SK-N-SH treated with all-trans-retinoic acid at 6 μM for 48 hours (cell line): Measurements from ENCODE around the gene SLC2A6.

Experiments used
- ATAC-seq: fragments of 200-7000 bp; cut with Tn5 transposase; 3 replicates; pipeline ENCODE4 v1.9.1; 2020; ENCODE audit warnings: mild to moderate bottlenecking, moderate library complexity
- ARNTL ChIP-seq: fragments of 450-650 bp; formaldehyde crosslinking; IDR thresholded peaks from 2 replicates; pipeline ENCODE4 v1.5.0; 2020; ENCODE audit warnings: low read depth, mild to moderate bottlenecking, moderate library complexity, borderline replicate concordance
- BACH2 ChIP-seq: fragments of 250-450 bp; sonication (Bioruptor Pico); IDR thresholded peaks from 2 replicates; pipeline ENCODE4 v1.9.0; 2021; ENCODE audit warnings: mild to moderate bottlenecking, borderline replicate concordance
- CSDC2 ChIP-seq: fragments of 250-450 bp; sonication (Bioruptor Pico); IDR thresholded peaks from 2 replicates; pipeline ENCODE4 v1.5.0; 2020; ENCODE audit warnings: mild to moderate bottlenecking, moderate library complexity
- GLIS3 ChIP-seq: fragments of 250-450 bp; sonication (Bioruptor Pico); IDR thresholded peaks from 2 replicates; pipeline ENCODE4 v1.5.0; 2020; ENCODE audit warnings: mild to moderate bottlenecking, moderate library complexity
- ISL1 ChIP-seq: fragments of 250-450 bp; sonication (Bioruptor Pico); IDR thresholded peaks from 2 replicates; pipeline ENCODE4 v2.1.2; 2022; ENCODE audit warnings: mild to moderate bottlenecking, moderate library complexity
- OSR1 ChIP-seq: fragments of 250-450 bp; sonication (Bioruptor Pico); IDR thresholded peaks from 2 replicates; pipeline ENCODE4 v1.8.0; 2022; ENCODE audit warnings: moderate library complexity, mild to moderate bottlenecking, inconsistent platforms
- PPARA ChIP-seq: fragments of 250-450 bp; sonication (Bioruptor Pico); IDR thresholded peaks from 2 replicates; pipeline ENCODE4 v1.5.0; 2020; ENCODE audit warnings: mild to moderate bottlenecking, borderline replicate concordance
- RARB ChIP-seq: fragments of 250-450 bp; sonication (Bioruptor Pico); IDR thresholded peaks from 2 replicates; pipeline ENCODE4 v1.8.0; 2021; ENCODE audit warnings: mild to moderate bottlenecking, moderate library complexity
- SNAI2 ChIP-seq: fragments of 250-450 bp; sonication (Bioruptor Pico); IDR thresholded peaks from 2 replicates; pipeline ENCODE4 v1.5.0; 2020; ENCODE audit warnings: mild to moderate bottlenecking, moderate library complexity
- TCF4 ChIP-seq: fragments of 250-450 bp; sonication (Bioruptor Pico); IDR thresholded peaks from 2 replicates; pipeline ENCODE4 v1.8.0; 2021; ENCODE audit warnings: mild to moderate bottlenecking, moderate library complexity, borderline replicate concordance
- TOX ChIP-seq: fragments of 250-450 bp; sonication (Bioruptor Pico); IDR thresholded peaks from 2 replicates; pipeline ENCODE4 v1.8.0; 2021; ENCODE audit warnings: mild to moderate bottlenecking, moderate library complexity, borderline replicate concordance
- ZC3H10 ChIP-seq: fragments of 250-450 bp; sonication (Bioruptor Pico); IDR thresholded peaks from 2 replicates; pipeline ENCODE4 v1.5.1; 2021; ENCODE audit warnings: mild to moderate bottlenecking, moderate library complexity
- ZFP30 ChIP-seq: fragments of 450-650 bp; formaldehyde crosslinking; IDR thresholded peaks from 2 replicates; pipeline ENCODE4 v1.5.0; 2022; ENCODE audit warnings: mild to moderate bottlenecking, moderate library complexity
- ZNF565 ChIP-seq: fragments of 450-650 bp; formaldehyde crosslinking; conservative IDR thresholded peaks from 2 replicates; pipeline ENCODE4 v1.5.0; 2020; ENCODE audit warnings: low read depth, mild to moderate bottlenecking, moderate library complexity
- ZNF70 ChIP-seq: fragments of 450-650 bp; formaldehyde crosslinking; IDR thresholded peaks from 2 replicates; pipeline ENCODE4 v1.5.0; 2020; ENCODE audit warnings: mild to moderate bottlenecking, moderate library complexity
- ZNF8 ChIP-seq: fragments of 450-650 bp; formaldehyde crosslinking; IDR thresholded peaks from 2 replicates; pipeline ENCODE4 v1.5.0; 2020; ENCODE audit warnings: mild to moderate bottlenecking, moderate library complexity
- TF ChIP-seq, protein P1 (sequence below): fragments of 250-450 bp; sonication (Bioruptor Pico); IDR thresholded peaks from 2 replicates; pipeline ENCODE4 v1.8.0; 2020; ENCODE audit warnings: mild to moderate bottlenecking, moderate library complexity, borderline replicate concordance
- TF ChIP-seq, protein P2 (sequence below): fragments of 250-450 bp; sonication (Bioruptor Pico); IDR thresholded peaks from 2 replicates; pipeline ENCODE4 v1.8.0; 2021; ENCODE audit warnings: low read depth, mild to moderate bottlenecking, moderate library complexity, borderline replicate concordance
- TF ChIP-seq, protein P3 (sequence below): fragments of 250-450 bp; sonication (Bioruptor Pico); IDR thresholded peaks from 2 replicates; pipeline ENCODE4 v1.5.1; 2020; ENCODE audit warnings: low read depth, mild to moderate bottlenecking, moderate library complexity
- TF ChIP-seq, protein P4 (sequence below): fragments of 250-450 bp; sonication (Bioruptor Pico); IDR thresholded peaks from 2 replicates; pipeline ENCODE4 v1.5.1; 2021; ENCODE audit warnings: mild to moderate bottlenecking, moderate library complexity
- TF ChIP-seq, protein P5 (sequence below): fragments of 250-450 bp; sonication (Bioruptor Pico); IDR thresholded peaks from 2 replicates; pipeline ENCODE4 v1.5.0; 2020; ENCODE audit warnings: mild to moderate bottlenecking, moderate library complexity

The SLC2A6 gene

DNA sequence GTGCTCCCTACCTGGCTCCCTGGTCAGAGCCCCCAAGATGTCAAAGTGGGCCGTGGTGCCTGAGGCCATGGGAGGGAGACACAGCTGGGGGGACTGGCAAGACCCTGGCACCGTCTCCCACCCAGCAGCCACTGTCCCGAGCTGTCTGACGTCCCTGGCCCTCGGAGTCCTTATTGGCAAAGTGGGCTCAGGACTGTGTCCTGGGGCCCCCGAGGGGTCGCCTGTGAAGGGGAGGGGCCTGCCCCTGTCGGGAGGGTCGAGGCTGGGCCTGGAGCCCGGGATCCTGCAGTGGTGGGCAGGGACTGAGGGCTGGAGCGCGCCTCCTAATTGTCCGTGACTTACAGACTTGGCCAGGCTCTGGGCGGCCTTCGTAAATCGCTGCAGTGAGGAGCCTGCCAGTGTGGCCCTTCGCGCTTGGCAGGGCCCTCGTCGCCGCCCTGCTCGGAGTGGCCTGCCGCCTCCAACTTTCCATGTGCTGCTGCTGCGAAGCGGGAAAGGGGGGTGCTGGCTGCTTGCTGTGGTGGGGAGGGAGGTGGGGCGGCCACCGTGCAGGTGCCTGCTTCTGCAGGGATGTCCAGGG is 32.1 kb upstream of the SLC2A6 start:
- TF ChIP-seq GLIS3 (no peak), ISL1 (no peak), SNAI2 (no peak), BACH2 (CRISPR knock-in tag) (no peak), ZNF565 (CRISPR knock-in tag) (no peak), ZNF8 (no peak), PPARA (CRISPR knock-in tag) (no peak), TCF4 (CRISPR knock-in tag) (no peak), RARB (CRISPR knock-in tag) (no peak)
- TF ChIP-seq, protein P1, sequence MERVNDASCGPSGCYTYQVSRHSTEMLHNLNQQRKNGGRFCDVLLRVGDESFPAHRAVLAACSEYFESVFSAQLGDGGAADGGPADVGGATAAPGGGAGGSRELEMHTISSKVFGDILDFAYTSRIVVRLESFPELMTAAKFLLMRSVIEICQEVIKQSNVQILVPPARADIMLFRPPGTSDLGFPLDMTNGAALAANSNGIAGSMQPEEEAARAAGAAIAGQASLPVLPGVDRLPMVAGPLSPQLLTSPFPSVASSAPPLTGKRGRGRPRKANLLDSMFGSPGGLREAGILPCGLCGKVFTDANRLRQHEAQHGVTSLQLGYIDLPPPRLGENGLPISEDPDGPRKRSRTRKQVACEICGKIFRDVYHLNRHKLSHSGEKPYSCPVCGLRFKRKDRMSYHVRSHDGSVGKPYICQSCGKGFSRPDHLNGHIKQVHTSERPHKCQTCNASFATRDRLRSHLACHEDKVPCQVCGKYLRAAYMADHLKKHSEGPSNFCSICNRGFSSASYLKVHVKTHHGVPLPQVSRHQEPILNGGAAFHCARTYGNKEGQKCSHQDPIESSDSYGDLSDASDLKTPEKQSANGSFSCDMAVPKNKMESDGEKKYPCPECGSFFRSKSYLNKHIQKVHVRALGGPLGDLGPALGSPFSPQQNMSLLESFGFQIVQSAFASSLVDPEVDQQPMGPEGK, result no peak
- TF ChIP-seq, protein P2, sequence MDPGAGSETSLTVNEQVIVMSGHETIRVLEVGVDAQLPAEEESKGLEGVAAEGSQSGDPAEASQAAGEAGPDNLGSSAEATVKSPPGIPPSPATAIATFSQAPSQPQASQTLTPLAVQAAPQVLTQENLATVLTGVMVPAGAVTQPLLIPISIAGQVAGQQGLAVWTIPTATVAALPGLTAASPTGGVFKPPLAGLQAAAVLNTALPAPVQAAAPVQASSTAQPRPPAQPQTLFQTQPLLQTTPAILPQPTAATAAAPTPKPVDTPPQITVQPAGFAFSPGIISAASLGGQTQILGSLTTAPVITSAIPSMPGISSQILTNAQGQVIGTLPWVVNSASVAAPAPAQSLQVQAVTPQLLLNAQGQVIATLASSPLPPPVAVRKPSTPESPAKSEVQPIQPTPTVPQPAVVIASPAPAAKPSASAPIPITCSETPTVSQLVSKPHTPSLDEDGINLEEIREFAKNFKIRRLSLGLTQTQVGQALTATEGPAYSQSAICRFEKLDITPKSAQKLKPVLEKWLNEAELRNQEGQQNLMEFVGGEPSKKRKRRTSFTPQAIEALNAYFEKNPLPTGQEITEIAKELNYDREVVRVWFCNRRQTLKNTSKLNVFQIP (CRISPR knock-in tag), result no peak
- TF ChIP-seq, protein P3, sequence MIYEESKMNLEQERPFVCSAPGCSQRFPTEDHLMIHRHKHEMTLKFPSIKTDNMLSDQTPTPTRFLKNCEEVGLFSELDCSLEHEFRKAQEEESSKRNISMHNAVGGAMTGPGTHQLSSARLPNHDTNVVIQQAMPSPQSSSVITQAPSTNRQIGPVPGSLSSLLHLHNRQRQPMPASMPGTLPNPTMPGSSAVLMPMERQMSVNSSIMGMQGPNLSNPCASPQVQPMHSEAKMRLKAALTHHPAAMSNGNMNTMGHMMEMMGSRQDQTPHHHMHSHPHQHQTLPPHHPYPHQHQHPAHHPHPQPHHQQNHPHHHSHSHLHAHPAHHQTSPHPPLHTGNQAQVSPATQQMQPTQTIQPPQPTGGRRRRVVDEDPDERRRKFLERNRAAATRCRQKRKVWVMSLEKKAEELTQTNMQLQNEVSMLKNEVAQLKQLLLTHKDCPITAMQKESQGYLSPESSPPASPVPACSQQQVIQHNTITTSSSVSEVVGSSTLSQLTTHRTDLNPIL (CRISPR knock-in tag), result no peak
- no peak for ATAC-seq

DNA sequence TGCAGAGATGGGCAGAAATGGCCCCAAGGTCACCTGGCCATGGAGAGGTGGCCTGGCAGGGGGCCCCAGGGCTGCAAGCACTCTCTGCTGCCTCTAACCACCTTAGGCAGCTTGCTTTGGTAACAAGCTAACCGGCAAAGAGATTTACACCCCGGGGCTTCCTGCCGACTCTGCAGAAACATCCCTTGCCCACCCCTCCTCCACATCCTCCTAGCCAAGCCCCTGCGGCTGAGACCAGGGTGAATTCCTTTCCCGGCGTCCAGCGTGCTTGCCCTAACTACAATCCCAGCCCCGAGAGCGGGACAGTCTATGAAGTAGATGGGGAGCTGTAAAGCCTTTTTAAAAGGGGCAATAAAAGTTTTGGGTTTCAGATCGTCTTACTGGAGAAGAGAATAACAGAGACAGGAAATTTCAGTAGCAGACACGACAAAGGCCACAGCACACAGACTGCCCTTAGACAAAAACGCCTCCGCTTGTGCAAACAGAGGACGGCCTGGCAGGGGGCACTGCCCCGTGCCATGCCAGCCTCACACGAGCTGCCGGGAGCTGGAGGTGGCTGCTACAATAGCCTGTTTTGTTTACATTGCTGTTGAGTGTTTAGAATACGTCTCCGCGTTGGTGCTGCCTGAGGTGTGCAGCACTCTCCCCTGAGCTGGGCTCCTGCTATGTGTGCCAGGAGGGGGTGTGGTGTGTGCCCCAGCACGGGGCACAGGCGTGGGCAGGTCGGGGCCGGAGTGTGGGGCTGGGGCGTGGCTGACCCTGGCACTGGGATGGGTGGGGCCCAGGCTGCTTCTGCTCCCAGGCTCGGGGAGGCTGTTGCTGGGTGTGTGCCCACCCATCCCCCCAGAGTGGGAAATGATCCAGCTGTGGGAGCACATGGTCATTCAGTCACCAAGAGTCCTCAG is 30.5 kb upstream of the SLC2A6 start:
- TF ChIP-seq, protein P4, sequence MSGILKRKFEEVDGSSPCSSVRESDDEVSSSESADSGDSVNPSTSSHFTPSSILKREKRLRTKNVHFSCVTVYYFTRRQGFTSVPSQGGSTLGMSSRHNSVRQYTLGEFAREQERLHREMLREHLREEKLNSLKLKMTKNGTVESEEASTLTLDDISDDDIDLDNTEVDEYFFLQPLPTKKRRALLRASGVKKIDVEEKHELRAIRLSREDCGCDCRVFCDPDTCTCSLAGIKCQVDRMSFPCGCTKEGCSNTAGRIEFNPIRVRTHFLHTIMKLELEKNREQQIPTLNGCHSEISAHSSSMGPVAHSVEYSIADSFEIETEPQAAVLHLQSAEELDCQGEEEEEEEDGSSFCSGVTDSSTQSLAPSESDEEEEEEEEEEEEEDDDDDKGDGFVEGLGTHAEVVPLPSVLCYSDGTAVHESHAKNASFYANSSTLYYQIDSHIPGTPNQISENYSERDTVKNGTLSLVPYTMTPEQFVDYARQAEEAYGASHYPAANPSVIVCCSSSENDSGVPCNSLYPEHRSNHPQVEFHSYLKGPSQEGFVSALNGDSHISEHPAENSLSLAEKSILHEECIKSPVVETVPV (CRISPR knock-in tag), result no peak
- TF ChIP-seq ZNF8 (no peak), PPARA (CRISPR knock-in tag) (no peak), ZNF565 (CRISPR knock-in tag) (no peak), RARB (CRISPR knock-in tag) (no peak), ARNTL (CRISPR knock-in tag) (no peak), TOX (CRISPR knock-in tag) (no peak), BACH2 (CRISPR knock-in tag) (no peak), CSDC2 (no peak), TCF4 (CRISPR knock-in tag) (no peak), SNAI2 (no peak)
- TF ChIP-seq, protein P5, sequence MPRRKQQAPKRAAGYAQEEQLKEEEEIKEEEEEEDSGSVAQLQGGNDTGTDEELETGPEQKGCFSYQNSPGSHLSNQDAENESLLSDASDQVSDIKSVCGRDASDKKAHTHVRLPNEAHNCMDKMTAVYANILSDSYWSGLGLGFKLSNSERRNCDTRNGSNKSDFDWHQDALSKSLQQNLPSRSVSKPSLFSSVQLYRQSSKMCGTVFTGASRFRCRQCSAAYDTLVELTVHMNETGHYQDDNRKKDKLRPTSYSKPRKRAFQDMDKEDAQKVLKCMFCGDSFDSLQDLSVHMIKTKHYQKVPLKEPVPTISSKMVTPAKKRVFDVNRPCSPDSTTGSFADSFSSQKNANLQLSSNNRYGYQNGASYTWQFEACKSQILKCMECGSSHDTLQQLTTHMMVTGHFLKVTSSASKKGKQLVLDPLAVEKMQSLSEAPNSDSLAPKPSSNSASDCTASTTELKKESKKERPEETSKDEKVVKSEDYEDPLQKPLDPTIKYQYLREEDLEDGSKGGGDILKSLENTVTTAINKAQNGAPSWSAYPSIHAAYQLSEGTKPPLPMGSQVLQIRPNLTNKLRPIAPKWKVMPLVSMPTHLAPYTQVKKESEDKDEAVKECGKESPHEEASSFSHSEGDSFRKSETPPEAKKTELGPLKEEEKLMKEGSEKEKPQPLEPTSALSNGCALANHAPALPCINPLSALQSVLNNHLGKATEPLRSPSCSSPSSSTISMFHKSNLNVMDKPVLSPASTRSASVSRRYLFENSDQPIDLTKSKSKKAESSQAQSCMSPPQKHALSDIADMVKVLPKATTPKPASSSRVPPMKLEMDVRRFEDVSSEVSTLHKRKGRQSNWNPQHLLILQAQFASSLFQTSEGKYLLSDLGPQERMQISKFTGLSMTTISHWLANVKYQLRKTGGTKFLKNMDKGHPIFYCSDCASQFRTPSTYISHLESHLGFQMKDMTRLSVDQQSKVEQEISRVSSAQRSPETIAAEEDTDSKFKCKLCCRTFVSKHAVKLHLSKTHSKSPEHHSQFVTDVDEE, result no peak
- no peak for ATAC-seq

DNA sequence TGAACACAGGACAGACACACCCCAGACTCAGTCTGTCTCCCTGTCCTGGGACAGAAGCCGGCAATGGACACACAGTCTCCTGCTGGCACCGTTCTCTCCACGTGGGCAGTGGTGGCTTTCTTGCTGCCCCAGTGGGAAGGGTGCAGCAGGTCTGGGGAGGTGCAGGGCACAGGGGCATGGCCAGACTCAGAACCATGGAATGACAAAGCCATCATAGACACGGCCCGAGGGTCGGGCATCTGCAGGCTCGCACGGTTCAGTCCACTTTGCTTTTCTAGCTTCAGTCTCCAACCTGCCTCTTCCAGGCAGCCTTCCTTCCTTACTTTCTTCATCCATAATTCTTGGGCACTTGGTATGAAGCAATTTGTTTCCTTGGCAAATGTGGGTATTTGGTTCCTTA is 29.1 kb upstream of the SLC2A6 start:
- no peak for ATAC-seq
- TF ChIP-seq, protein P4 (CRISPR knock-in tag), result no peak
- TF ChIP-seq ZNF8, result no peak
- TF ChIP-seq, protein P1, result no peak
- TF ChIP-seq OSR1 (CRISPR knock-in tag), result no peak
- TF ChIP-seq ZC3H10 (CRISPR knock-in tag), result no peak
- TF ChIP-seq SNAI2, result no peak
- TF ChIP-seq, protein P3 (CRISPR knock-in tag), result no peak
- no peak for TF ChIP-seq TOX (CRISPR knock-in tag)
- TF ChIP-seq ISL1, result no peak
- no peak for TF ChIP-seq ARNTL (CRISPR knock-in tag)
- TF ChIP-seq RARB (CRISPR knock-in tag), result no peak
- TF ChIP-seq ZNF70 (CRISPR knock-in tag), result no peak
- TF ChIP-seq ZFP30 (CRISPR knock-in tag), result no peak
- no peak for TF ChIP-seq GLIS3
